Spleen (tissue), 11 donors: ENCODE measurements around the gene CDC42EP3. TPM values are rescaled to one million over a fixed set of nuclear protein-coding genes. Genes with fewer than 3 reads are reported as not detected.

Source experiments
- DNase-seq: peaks from one replicate; pipeline ENCODE4 v3.0.0-alpha.2; 2020
- H3K27ac ChIP-seq, 8 donors: fragments of 200-600 bp; sonication (generic) in 7 of 8; 1 replicate in 4 of 8; 2 replicates in 4 of 8; pipeline versions ENCODE4 v1.5.0 to v1.8.0; 2016 to 2021; ENCODE audit warnings: inconsistent platforms in 4 of 8, mild to moderate bottlenecking in 4 of 8, moderate library complexity in 1 of 8
- H3K27me3 ChIP-seq, 7 donors: fragments of 200-600 bp; sonication (generic) in 6 of 7; replicated peaks in 1 of 7; 1 replicate in 4 of 7; 2 replicates in 3 of 7; pipeline versions ENCODE4 v1.5.0 to v1.8.0; 2016 to 2021; ENCODE audit warnings: inconsistent platforms in 3 of 7, mild to moderate bottlenecking in 1 of 7
- H3K36me3 ChIP-seq, 6 donors: fragments of 200-600 bp; sonication (generic) in 5 of 6; 1 replicate in 4 of 6; 2 replicates in 2 of 6; pipeline versions ENCODE4 v1.5.0 to v1.8.0; 2016 to 2021; ENCODE audit warnings: inconsistent platforms in 2 of 6
- H3K4me1 ChIP-seq, 6 donors: fragments of 200-600 bp; sonication (generic) in 5 of 6; 1 replicate in 3 of 6; 2 replicates in 3 of 6; pipeline versions ENCODE4 v1.5.0 to v1.8.0; 2016 to 2021; ENCODE audit warnings: inconsistent platforms in 3 of 6
- H3K4me3 ChIP-seq, 8 donors: fragments of 200-600 bp; sonication (generic) in 7 of 8; 1 replicate in 4 of 8; 2 replicates in 4 of 8; pipeline versions ENCODE4 v1.5.0 to v1.8.0; 2016 to 2021; ENCODE audit warnings: inconsistent platforms in 4 of 8, mild to moderate bottlenecking in 4 of 8, moderate library complexity in 2 of 8
- H3K9me3 ChIP-seq, 8 donors: fragments of 200-600 bp; sonication (generic) in 7 of 8; 1 replicate in 4 of 8; 2 replicates in 4 of 8; pipeline versions ENCODE4 v1.5.0 to v1.8.0; 2016 to 2021; ENCODE audit warnings: inconsistent platforms in 4 of 8
- CTCF ChIP-seq, 11 experiments: fragments of 200-600 bp in 7 of 11; fragments of 450-650 bp in 4 of 11; sonication (generic) in 4 of 11; IDR thresholded peaks in 8 of 11; conservative IDR thresholded peaks in 3 of 11; 1 replicate in 7 of 11; 2 replicates in 4 of 11; pipeline versions ENCODE4 v1.4.0 to v1.8.0; 2016 to 2021; ENCODE audit warnings: antibody characterized with exemption in 11 of 11, inconsistent platforms in 4 of 11, mild to moderate bottlenecking in 1 of 11
- POLR2A ChIP-seq, 3 donors: fragments of 450-650 bp; IDR thresholded peaks; one replicate each; pipeline ENCODE4 v1.5.1; 2017; ENCODE audit warnings: antibody characterized with exemption in 3 of 3, mild to moderate bottlenecking in 1 of 3
- POLR2AphosphoS5 ChIP-seq, 3 donors: sonication (generic); formaldehyde crosslinking; IDR thresholded peaks; one replicate each; pipeline ENCODE4 v1.5.1; 2017; ENCODE audit warnings: antibody characterized with exemption in 3 of 3
- WGBS, 5 donors: extraction: QIAGEN DNeasy Blood & Tissue Kit in 3 of 5; methylation state at CpG; one replicate each; pipeline versions ENCODE4 v1.1.5 to v1.1.7; 2013 to 2018; 5-methylcytosine and 5-hydroxymethylcytosine counted together
- intact Hi-C: fragments of 100-400 bp; cut with DNase I; formaldehyde crosslinking; loops from one replicate; pipeline ENCODE4 v1.15.0; 2023; ENCODE audit warnings: low total_unique reads
- polyA plus RNA-seq, 3 donors: library from polyadenylated mRNA; stranded (reverse); fragments of 200-250 nt; gene quantifications; one replicate each; pipeline ENCODE4 v1.2.1, GENCODE V29; 2013
- total RNA-seq, 7 donors: library from RNA; depleted of rRNA in 3 of 7; stranded (reverse); fragments of >200 nt in 3 of 7; fragmentation: NEBNext Ultra II Directional in 4 of 7; extraction: Animal tissue kit (Norgen Biotek cat#: 25700) in 4 of 7; gene quantifications; one replicate each; pipeline versions ENCODE4 v1.1.0 to v1.2.1, GENCODE V29; 2016 to 2021
- donor health status: healthy with polysubstance abuse.
- donor health status: DM: no; HTN: no; CAD: no; lungs with moderate emphysema.
- donor health status: DM: no; HTN: no; CAD: no.
- donor health status: Bipolar disorder and iron deficiency.
- donor health status: healthy.
- donor health status: DM: no; HTN: no; CAD: no.
- donor health status: DM: yes; HTN: yes; CAD: no.

CDC42EP3 gene
- total and polyA plus RNA-seq, 10 donors = 9.5 to 57.2 (median 41.2) TPM

GRCh38 chr2:37629529-37629928, 41.9 kb downstream of the CDC42EP3 start:
- 80 to 96% (median 93%) methylated on average over 3 of the region's 3 CpGs for whole genome bisulfite sequencing, 5 donors
- no peak for TF ChIP-seq POLR2A (IDR thresholded peaks at IDR 0.05)
- no peak for TF ChIP-seq POLR2AphosphoS5 (IDR thresholded peaks at IDR 0.05)
- TF ChIP-seq CTCF (IDR thresholded peaks at IDR 0.05 in 8 of 11, conservative IDR thresholded peaks at IDR 0.05 in 3 of 11) = no peak
- no peak for DNase-seq
- H3K9me3 ChIP-seq = no peaks in the 10 kb centered on the region
- H3K4me3 ChIP-seq = no peak overlapping the region
- H3K4me1 ChIP-seq = peaks cover 20 to 45% (median 34%) of the 10 kb centered on the region in 6 donors
- intact Hi-C loops = no loop called here
- H3K27ac ChIP-seq = no peak overlapping the region
- H3K36me3 ChIP-seq = no peaks in the 10 kb centered on the region
- no peaks in the 10 kb centered on the region for H3K27me3 ChIP-seq

- intact Hi-C loops = no loop called here
- peaks cover 23 to 46% (median 40%) of the 10 kb centered on the region in 6 donors for H3K4me1 ChIP-seq
- no peaks in the 10 kb centered on the region for H3K36me3 ChIP-seq
- TF ChIP-seq CTCF (IDR thresholded peaks at IDR 0.05 in 8 of 11, conservative IDR thresholded peaks at IDR 0.05 in 3 of 11) (no peak), POLR2A (IDR thresholded peaks at IDR 0.05) (no peak), POLR2AphosphoS5 (IDR thresholded peaks at IDR 0.05) (no peak)
- no peaks in the 10 kb centered on the region for H3K9me3 ChIP-seq
- no peaks in the 10 kb centered on the region for H3K27me3 ChIP-seq
- H3K27ac ChIP-seq = no peak overlapping the region
- DNase-seq = no peak
- H3K4me3 ChIP-seq = no peak overlapping the region
These were observed 43.7 kb downstream of the CDC42EP3 start for GRCh38 chr2:37627710-37628109.

- Histone ChIP-seq H3K9me3 (no peaks in the 10 kb centered on the region), H3K36me3 (no peaks in the 10 kb centered on the region), H3K27ac (peak overlapping the region; percentile 8 to 85 (median 71)), H3K4me3 (peak overlapping the region in 1 of 8 donors; percentile 17), H3K27me3 (no peaks in the 10 kb centered on the region), H3K4me1 (peaks cover 23 to 56% (median 40%) of the 10 kb centered on the region in 6 donors)
- TF ChIP-seq POLR2AphosphoS5 (IDR thresholded peaks at IDR 0.05) (peak in 2 of 3 donors; percentile 62 to 69), POLR2A (IDR thresholded peaks at IDR 0.05) (no peak)
- intact Hi-C loops = no loop called here
- 21 to 38% (median 28%) methylated on average over 11 of the region's 11 CpGs for WGBS, 5 donors
- DNase-seq = peak; percentile 89
These were observed 45.5 kb downstream of the CDC42EP3 start for GRCh38 chr2:37625796-37626571.

- H3K4me3 ChIP-seq = no peak overlapping the region
- intact Hi-C loops = no loop called here
- peaks cover 23 to 56% (median 40%) of the 10 kb centered on the region in 6 donors for H3K4me1 ChIP-seq
- TF ChIP-seq CTCF (IDR thresholded peaks at IDR 0.05 in 8 of 11, conservative IDR thresholded peaks at IDR 0.05 in 3 of 11) (no peak), POLR2A (IDR thresholded peaks at IDR 0.05) (no peak), POLR2AphosphoS5 (IDR thresholded peaks at IDR 0.05) (no peak)
- H3K9me3 ChIP-seq = no peaks in the 10 kb centered on the region
- DNase-seq = no peak
- H3K36me3 ChIP-seq = no peaks in the 10 kb centered on the region
- H3K27me3 ChIP-seq = no peaks in the 10 kb centered on the region
- H3K27ac ChIP-seq = peak overlapping the region in 7 of 8 donors; percentile 32 to 85 (median 71)
These were observed 46.3 kb downstream of the CDC42EP3 start for GRCh38 chr2:37625156-37625555.
